Erythroblast (primary cell): ENCODE measurements around the gene GRM7.

ENCODE experiments used
- GATA1 ChIP-seq: IDR thresholded peaks from 2 replicates; pipeline ENCODE4 v1.6.1; 2011; ENCODE audit warnings: low read depth, mild to moderate bottlenecking, control low read depth, low read length, moderate library complexity
- POLR2A ChIP-seq: IDR thresholded peaks from 2 replicates; pipeline ENCODE4 v1.6.1; 2011; ENCODE audit warnings: mild to moderate bottlenecking, low read length

DNA sequence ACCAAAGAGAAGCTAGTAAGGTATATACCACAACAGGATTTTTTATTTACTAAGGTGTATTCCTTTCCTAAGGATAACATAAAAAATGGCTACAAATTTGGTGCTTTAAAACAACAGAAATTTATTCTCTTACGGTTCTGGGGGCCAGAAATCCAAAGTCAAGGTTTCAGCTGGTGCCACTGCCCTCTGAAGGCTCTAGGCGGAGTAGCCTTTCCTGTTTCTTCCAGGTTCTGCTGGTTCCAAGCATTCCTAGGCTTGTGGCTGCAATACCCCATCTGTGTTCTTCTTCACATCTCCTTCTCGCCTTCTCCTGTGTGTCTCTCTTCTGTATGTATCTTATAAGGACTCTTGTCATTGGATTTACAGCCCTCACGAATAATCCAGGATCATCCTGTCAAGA, 549.9 kb downstream of the GRM7 start:
- TF ChIP-seq POLR2A (no peak), GATA1 (no peak)
